NCI-H2081 treated with DMSO at 0.1 percent for 48 hours (cell line): Measurements from ENCODE around the gene NOLC1.
A peak's percentile ranks its signal among the peaks of the same experiment; 100 is the strongest.

Experiments
- DNase-seq: peaks from one replicate; lab custom pipeline; 2025; lab: John Stamatoyannopoulos, UW

The NOLC1 gene

GRCh38 chr10:102121739-102122372, 30.3 kb upstream of the NOLC1 start:
- DNase-seq, result no peak

GRCh38 chr10:102122450-102122849, 29.7 kb upstream of the NOLC1 start:
- no peak for DNase-seq

GRCh38 chr10:102123223-102123622, 29.0 kb upstream of the NOLC1 start:
- DNase-seq, result no peak

- no peak for DNase-seq
Observed at GRCh38 chr10:102131286-102132170, 20.7 kb upstream of the NOLC1 start.

GRCh38 chr10:102132193-102132562, 20.0 kb upstream of the NOLC1 start:
- no peak for DNase-seq

- peak; percentile 94 for DNase-seq
Observed at GRCh38 chr10:102132563-102133372, 19.4 kb upstream of the NOLC1 start, which contains the start of gene PPRC1. TSS of gene PPRC1 (plus strand) at chr10:102133040. CDS start at chr10:102133069, 29 bp downstream.

- DNase-seq, result no peak
Observed at GRCh38 chr10:102133373-102134195, 18.6 kb upstream of the NOLC1 start.

- no peak for DNase-seq
Observed at GRCh38 chr10:102134416-102134815, 17.8 kb upstream of the NOLC1 start.

- DNase-seq, result peak; percentile 42
Observed at GRCh38 chr10:102135956-102136526, 16.1 kb upstream of the NOLC1 start.

- no peak for DNase-seq
Observed at GRCh38 chr10:102139281-102140110, 12.7 kb upstream of the NOLC1 start.

- no peak for DNase-seq
Observed at GRCh38 chr10:102140218-102140617, 12.0 kb upstream of the NOLC1 start.

- DNase-seq, result no peak
Observed at GRCh38 chr10:102140913-102141540, 11.2 kb upstream of the NOLC1 start.

GRCh38 chr10:102141583-102142107, 10.5 kb upstream of the NOLC1 start:
- no peak for DNase-seq

- no peak for DNase-seq
Observed at GRCh38 chr10:102146971-102147428, 5.2 kb upstream of the NOLC1 start.

GRCh38 chr10:102147561-102147960, 4.6 kb upstream of the NOLC1 start:
- no peak for DNase-seq

- no peak for DNase-seq
Observed at GRCh38 chr10:102148275-102148674, 3.9 kb upstream of the NOLC1 start.

GRCh38 chr10:102150970-102151773, 1.0 kb upstream of the NOLC1 start:
- DNase-seq, result no peak

GRCh38 chr10:102152545-102152890, 329 bp downstream of the NOLC1 start:
- no peak for DNase-seq
